ENCODE measurements around the gene RXRA.
A peak's percentile ranks its signal among the peaks of the same experiment; 100 is the strongest.

The RXRA gene

DNA sequence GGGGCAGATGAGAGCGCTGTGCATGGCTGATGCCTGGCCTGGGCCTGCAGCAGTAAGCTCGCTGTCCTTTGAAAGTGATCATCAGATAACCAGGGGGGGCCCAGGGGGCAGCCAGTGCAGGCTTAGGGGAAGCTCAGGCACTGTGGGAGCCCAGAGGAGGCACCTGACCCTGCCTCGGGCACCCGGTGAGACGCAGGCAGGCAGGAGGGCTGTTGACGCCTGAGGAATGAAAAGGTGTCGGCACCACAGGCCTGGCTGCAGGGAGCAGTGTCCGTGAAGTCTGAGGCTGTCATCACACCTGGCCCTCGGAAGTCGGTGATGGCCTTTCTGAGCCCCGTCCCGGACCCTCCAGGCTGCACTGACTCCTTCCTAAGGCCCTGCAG lies 84.6 kb downstream of the RXRA start:
- Histone ChIP-seq H3K9ac (ENCODE audit: low read length) (no peak overlapping the region), H3K79me1 (ENCODE audit: low read length) (peaks cover 36% of the 10 kb centered on the region), H3K4me2 (ENCODE audit: low read length) (no peak overlapping the region), H4K91ac (ENCODE audit: low read depth, low read length) (no peak overlapping the region), H4K12ac (ENCODE audit: low read depth, low read length) (no peak overlapping the region), H2AFZ (ENCODE audit: insufficient read depth, low read length, poor library complexity) (no peak overlapping the region), H3K4me1 (ENCODE audit: control insufficient read depth in 1 of 2, insufficient read depth in 2 of 2, low read length in 2 of 2) (peaks cover 49 to 54% of the 10 kb centered on the region in 2 experiments), H2BK12ac (ENCODE audit: low read length) (no peak overlapping the region), H3K79me2 (ENCODE audit: control insufficient read depth, insufficient read depth, low read length, poor library complexity) (peaks cover 9% of the 10 kb centered on the region), H3K27ac (ENCODE audit: low read depth, low read length) (peak overlapping the region; percentile 43), H3K27me3 (ENCODE audit: insufficient read depth, low read length) (no peaks in the 10 kb centered on the region), H3K14ac (ENCODE audit: low read length) (no peak overlapping the region), H3K18ac (ENCODE audit: low read length) (no peak overlapping the region), H3K36me3 (ENCODE audit: control insufficient read depth in 1 of 2, insufficient read depth in 2 of 2, low read length in 2 of 2) (peaks cover 5 to 11% of the 10 kb centered on the region in 2 experiments), H2BK120ac (ENCODE audit: insufficient read depth, low read length, poor library complexity) (no peak overlapping the region), H4K8ac (ENCODE audit: low read depth, low read length) (no peak overlapping the region), H2BK5ac (ENCODE audit: low read depth, low read length, poor library complexity) (no peak overlapping the region), H3K9me3 (ENCODE audit: insufficient read depth, low read depth, low read length) (peaks cover 2% of the 10 kb centered on the region), H2AK5ac (ENCODE audit: low read length) (no peak overlapping the region), H3K23ac (ENCODE audit: low read length) (no peak overlapping the region), H3K4ac (ENCODE audit: low read depth, low read length) (no peak overlapping the region), H3K4me3 (ENCODE audit: low read depth, low read length) (no peak overlapping the region)
- peak; percentile 79 to 82 for DNase-seq
- WGBS (ENCODE audit: extremely low coverage, insufficient coverage, insufficient read length), result no CpG with 5 or more reads among the region's 12 CpGs

DNA sequence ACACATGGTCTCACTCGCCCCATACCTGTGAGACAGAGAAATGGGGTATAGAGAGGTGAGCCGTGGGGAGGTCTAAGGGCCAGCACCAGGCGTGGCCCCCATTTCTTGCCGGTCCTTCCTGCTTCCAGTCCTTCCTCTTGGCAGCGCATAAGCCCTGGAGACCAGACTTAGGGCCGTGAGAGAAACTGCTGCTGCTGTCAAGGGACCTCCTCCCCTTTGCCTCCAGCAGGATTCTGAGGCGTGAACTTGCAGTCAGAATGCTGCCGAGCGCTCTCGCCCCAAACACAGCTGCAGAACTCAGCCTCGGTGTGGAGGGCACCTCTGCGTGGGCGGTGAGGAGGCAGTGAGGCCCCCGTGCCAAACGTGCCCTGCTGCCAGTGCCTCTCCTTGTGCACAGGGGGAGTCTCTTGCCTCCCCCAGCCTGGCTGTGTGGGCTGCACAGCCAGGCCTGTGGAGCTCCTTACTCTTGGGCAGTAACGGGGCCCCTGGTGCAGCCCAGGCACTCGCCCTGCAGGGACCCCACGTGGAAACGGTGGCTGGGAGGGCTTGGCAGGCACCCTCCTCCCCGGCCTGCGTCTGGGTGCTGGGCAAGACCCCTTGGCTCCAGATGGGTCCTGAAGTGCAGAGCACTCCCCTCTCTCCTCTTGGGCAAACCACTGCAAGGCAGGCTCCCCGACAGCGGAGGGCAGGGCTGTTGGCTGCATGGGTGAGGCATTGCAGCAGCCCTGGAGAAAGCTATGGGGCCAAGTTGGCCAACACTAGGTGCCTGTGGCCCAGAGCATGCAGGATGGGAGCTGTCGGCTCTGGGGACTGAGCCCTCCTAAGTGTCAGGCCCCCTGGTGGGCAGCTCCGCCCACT lies 85.4 kb downstream of the RXRA start:
- Histone ChIP-seq H3K27me3 (ENCODE audit: insufficient read depth, low read length) (no peaks in the 10 kb centered on the region), H3K79me1 (ENCODE audit: low read length) (peaks cover 36% of the 10 kb centered on the region), H4K91ac (ENCODE audit: low read depth, low read length) (peak overlapping the region; percentile 49), H3K9me3 (ENCODE audit: insufficient read depth, low read depth, low read length) (peaks cover 2% of the 10 kb centered on the region), H3K4me2 (ENCODE audit: low read length) (peak overlapping the region; percentile 2), H3K4ac (ENCODE audit: low read depth, low read length) (peak overlapping the region; percentile 28), H3K27ac (ENCODE audit: low read depth, low read length) (peak overlapping the region; percentile 43), H3K4me1 (ENCODE audit: control insufficient read depth in 1 of 2, insufficient read depth in 2 of 2, low read length in 2 of 2) (peaks cover 46 to 52% of the 10 kb centered on the region in 2 experiments), H2BK12ac (ENCODE audit: low read length) (peak overlapping the region; percentile 37), H3K23ac (ENCODE audit: low read length) (no peak overlapping the region), H3K79me2 (ENCODE audit: control insufficient read depth, insufficient read depth, low read length, poor library complexity) (peaks cover 9% of the 10 kb centered on the region), H2AK5ac (ENCODE audit: low read length) (peak overlapping the region; percentile 36), H3K9ac (ENCODE audit: low read length) (no peak overlapping the region), H3K14ac (ENCODE audit: low read length) (peak overlapping the region; percentile 50), H2AFZ (ENCODE audit: insufficient read depth, low read length, poor library complexity) (no peak overlapping the region), H3K18ac (ENCODE audit: low read length) (peak overlapping the region; percentile 55), H3K36me3 (ENCODE audit: control insufficient read depth in 1 of 2, insufficient read depth in 2 of 2, low read length in 2 of 2) (peaks cover 7 to 11% of the 10 kb centered on the region in 2 experiments), H2BK5ac (ENCODE audit: low read depth, low read length, poor library complexity) (peak overlapping the region; percentile 17), H4K12ac (ENCODE audit: low read depth, low read length) (no peak overlapping the region), H2BK120ac (ENCODE audit: insufficient read depth, low read length, poor library complexity) (peak overlapping the region; percentile 46), H4K8ac (ENCODE audit: low read depth, low read length) (peak overlapping the region; percentile 30), H3K4me3 (ENCODE audit: low read depth, low read length) (no peak overlapping the region)
- peak in 1 of 2 donors; percentile 56 for DNase-seq
- WGBS (ENCODE audit: extremely low coverage, insufficient coverage, insufficient read length), result no CpG with 5 or more reads among the region's 25 CpGs

DNA sequence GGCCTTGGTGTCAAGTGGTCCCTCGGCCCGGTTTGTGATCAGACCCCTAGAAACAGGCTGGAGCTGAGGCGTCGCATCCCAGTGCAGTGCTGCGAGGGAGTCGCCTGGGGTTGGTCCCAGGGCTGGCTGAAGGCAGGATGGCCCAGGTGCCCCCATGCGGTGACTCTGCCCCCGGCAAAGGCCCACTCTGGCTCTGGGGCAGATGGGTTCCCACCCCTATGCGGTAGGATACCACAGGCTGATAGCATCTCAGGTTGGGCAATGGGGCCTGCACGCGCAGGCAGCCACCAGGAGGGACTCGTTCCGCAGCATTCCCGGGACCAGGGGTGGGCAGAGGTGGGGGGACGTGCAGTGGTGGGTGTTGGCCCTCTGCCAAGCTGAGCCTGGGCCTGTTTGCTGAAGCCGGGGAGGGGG lies 86.0 kb downstream of the RXRA start:
- H3K4me1 ChIP-seq (ENCODE audit: control insufficient read depth in 1 of 2, insufficient read depth in 2 of 2, low read length in 2 of 2), result peaks cover 40 to 45% of the 10 kb centered on the region in 2 experiments
- no peak overlapping the region for H3K14ac ChIP-seq (ENCODE audit: low read length)
- peak overlapping the region; percentile 43 for H3K27ac ChIP-seq (ENCODE audit: low read depth, low read length)
- H3K79me1 ChIP-seq (ENCODE audit: low read length), result peaks cover 35% of the 10 kb centered on the region
- WGBS (ENCODE audit: extremely low coverage, insufficient coverage, insufficient read length), result no CpG with 5 or more reads among the region's 16 CpGs
- no peak overlapping the region for H2AK5ac ChIP-seq (ENCODE audit: low read length)
- peak overlapping the region; percentile 2 for H3K4me2 ChIP-seq (ENCODE audit: low read length)
- H4K91ac ChIP-seq (ENCODE audit: low read depth, low read length), result peak overlapping the region; percentile 49
- peaks cover 13 to 17% of the 10 kb centered on the region in 2 experiments for H3K36me3 ChIP-seq (ENCODE audit: control insufficient read depth in 1 of 2, insufficient read depth in 2 of 2, low read length in 2 of 2)
- peaks cover 2% of the 10 kb centered on the region for H3K9me3 ChIP-seq (ENCODE audit: insufficient read depth, low read depth, low read length)
- no peak overlapping the region for H4K8ac ChIP-seq (ENCODE audit: low read depth, low read length)
- peak overlapping the region; percentile 36 for H3K18ac ChIP-seq (ENCODE audit: low read length)
- no peak overlapping the region for H2AFZ ChIP-seq (ENCODE audit: insufficient read depth, low read length, poor library complexity)
- H2BK120ac ChIP-seq (ENCODE audit: insufficient read depth, low read length, poor library complexity), result peak overlapping the region; percentile 46
- peak overlapping the region; percentile 17 for H2BK5ac ChIP-seq (ENCODE audit: low read depth, low read length, poor library complexity)
- H3K4me3 ChIP-seq (ENCODE audit: low read depth, low read length), result no peak overlapping the region
- no peak overlapping the region for H3K4ac ChIP-seq (ENCODE audit: low read depth, low read length)
- DNase-seq, result peak; percentile 96 to 99
- H3K9ac ChIP-seq (ENCODE audit: low read length), result no peak overlapping the region
- no peak overlapping the region for H3K23ac ChIP-seq (ENCODE audit: low read length)
- no peak overlapping the region for H2BK12ac ChIP-seq (ENCODE audit: low read length)
- H4K12ac ChIP-seq (ENCODE audit: low read depth, low read length), result no peak overlapping the region
- peaks cover 9% of the 10 kb centered on the region for H3K79me2 ChIP-seq (ENCODE audit: control insufficient read depth, insufficient read depth, low read length, poor library complexity)
- H3K27me3 ChIP-seq (ENCODE audit: insufficient read depth, low read length), result no peaks in the 10 kb centered on the region

DNA sequence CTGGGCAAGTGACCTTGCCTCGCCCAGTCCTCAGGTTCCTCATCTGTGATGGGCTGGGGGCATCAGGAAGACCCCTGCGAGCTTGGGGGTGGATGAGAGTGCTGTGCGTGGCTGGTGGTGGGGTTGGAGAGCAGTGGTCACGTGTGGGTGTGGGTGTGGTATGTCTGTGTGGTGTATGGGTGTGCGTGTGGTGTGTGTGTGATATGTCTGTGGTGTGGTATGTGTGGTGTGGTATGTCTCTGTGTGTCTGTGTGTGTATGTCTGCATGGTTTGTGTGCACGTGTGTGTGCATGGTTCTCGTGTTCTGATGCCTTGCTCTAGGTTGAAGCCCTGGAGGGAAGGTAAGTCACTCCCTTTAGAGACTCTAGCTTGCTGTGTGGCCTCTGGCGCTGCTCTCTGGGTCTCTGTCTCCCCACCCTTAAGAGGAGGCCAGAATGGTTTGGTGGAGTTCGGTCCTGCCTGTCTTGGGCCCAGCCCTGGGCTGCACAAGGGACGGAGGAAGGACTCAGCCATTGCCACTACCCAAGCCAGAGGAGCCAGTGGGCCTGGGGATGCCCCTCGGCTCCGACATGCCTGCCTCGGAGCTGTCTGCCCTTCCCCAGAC lies 87.0 kb downstream of the RXRA start:
- Histone ChIP-seq H3K23ac (ENCODE audit: low read length) (no peak overlapping the region), H2AK5ac (ENCODE audit: low read length) (peak overlapping the region; percentile 25), H3K18ac (ENCODE audit: low read length) (peak overlapping the region; percentile 71), H3K14ac (ENCODE audit: low read length) (peak overlapping the region; percentile 35), H2BK12ac (ENCODE audit: low read length) (peak overlapping the region; percentile 38), H2BK120ac (ENCODE audit: insufficient read depth, low read length, poor library complexity) (peak overlapping the region; percentile 57), H3K79me1 (ENCODE audit: low read length) (peaks cover 33% of the 10 kb centered on the region), H4K8ac (ENCODE audit: low read depth, low read length) (peak overlapping the region; percentile 21), H3K27me3 (ENCODE audit: insufficient read depth, low read length) (no peaks in the 10 kb centered on the region), H3K27ac (ENCODE audit: low read depth, low read length) (peak overlapping the region; percentile 19), H3K9ac (ENCODE audit: low read length) (no peak overlapping the region), H4K91ac (ENCODE audit: low read depth, low read length) (peak overlapping the region; percentile 78), H2AFZ (ENCODE audit: insufficient read depth, low read length, poor library complexity) (peak overlapping the region; percentile 13), H3K4ac (ENCODE audit: low read depth, low read length) (peak overlapping the region; percentile 17), H2BK5ac (ENCODE audit: low read depth, low read length, poor library complexity) (peak overlapping the region; percentile 24), H4K12ac (ENCODE audit: low read depth, low read length) (no peak overlapping the region), H3K4me3 (ENCODE audit: low read depth, low read length) (no peak overlapping the region), H3K79me2 (ENCODE audit: control insufficient read depth, insufficient read depth, low read length, poor library complexity) (peaks cover 9% of the 10 kb centered on the region), H3K36me3 (ENCODE audit: control insufficient read depth in 1 of 2, insufficient read depth in 2 of 2, low read length in 2 of 2) (peaks cover 18 to 26% of the 10 kb centered on the region in 2 experiments), H3K9me3 (ENCODE audit: insufficient read depth, low read depth, low read length) (peaks cover 2% of the 10 kb centered on the region), H3K4me1 (ENCODE audit: control insufficient read depth in 1 of 2, insufficient read depth in 2 of 2, low read length in 2 of 2) (peaks cover 37 to 44% of the 10 kb centered on the region in 2 experiments), H3K4me2 (ENCODE audit: low read length) (no peak overlapping the region)
- DNase-seq, result peak in 1 of 2 donors; percentile 13
- no CpG with 5 or more reads among the region's 13 CpGs for WGBS (ENCODE audit: extremely low coverage, insufficient coverage, insufficient read length)

Data from trophoblast cell (in vitro differentiated cells and primary cell).